ENCODE measurements around the gene TM2D3. TPM values are rescaled to one million over a fixed set of nuclear protein-coding genes. Genes with fewer than 3 reads are reported as not detected.

Gene TM2D3
- total and polyA plus RNA-seq, 2 of the 8 experiments (the other 6 are each of a cell fraction or from before 2014, with no cell fraction given), result 26.4 to 28.0 TPM

GRCh38 chr15:101621961-101622360 lies 30.2 kb downstream of the TM2D3 start (continued):
- TF ChIP-seq RAD21 (IDR thresholded peaks at IDR 0.05 in 1 of 2, conservative IDR thresholded peaks at IDR 0.05 in 1 of 2; ENCODE audit: low read depth in 2 of 2, low read length in 2 of 2) (no peak), CHD1 (IDR thresholded peaks at IDR 0.05; ENCODE audit: low read depth, low read length) (no peak)
